Activated naive CD4-positive, alpha-beta T cell treated with anti-CD3 and anti-CD28 coated beads for 36 hours (primary cell): Measurements from ENCODE around the gene PDXK. TPM values are rescaled to one million over a fixed set of nuclear protein-coding genes. Genes with fewer than 3 reads are reported as not detected.

Experiments used
- CTCF ChIA-PET: fragments of 350-600 bp; sonication (Branson Sonifier 250); formaldehyde crosslinking; loops from one replicate; lab custom pipeline; 2021; ENCODE audit warnings: antibody characterized with exemption; lab: Charles Lee
- DNase-seq: peaks from one replicate; pipeline ENCODE4 v3.0.0-alpha.2; 2020
- H3K27ac Mint-ChIP-seq: one replicate; pipeline ENCODE4 v1.8.0; 2021; ENCODE audit warnings: mild to moderate bottlenecking, mixed read lengths
- H3K27me3 Mint-ChIP-seq: one replicate; pipeline ENCODE4 v1.8.0; 2021; ENCODE audit warnings: low read depth, mixed read lengths
- H3K36me3 Mint-ChIP-seq: one replicate; pipeline ENCODE4 v1.8.0; 2021; ENCODE audit warnings: low read depth, mixed read lengths
- H3K4me1 Mint-ChIP-seq: one replicate; pipeline ENCODE4 v1.8.0; 2021; ENCODE audit warnings: low read depth, mixed read lengths
- H3K4me3 Mint-ChIP-seq: one replicate; pipeline ENCODE4 v1.8.0; 2021; ENCODE audit warnings: mild to moderate bottlenecking, moderate library complexity, mixed read lengths
- H3K9me3 Mint-ChIP-seq: one replicate; pipeline ENCODE4 v1.8.0; 2021; ENCODE audit warnings: mixed read lengths
- intact Hi-C: fragments of 100-400 bp; cut with micrococcal nuclease; formaldehyde crosslinking; loops from one replicate; pipeline ENCODE4 v1.15.1; 2023
- total RNA-seq, 2 experiments: library from RNA; stranded (reverse); gene quantifications; one replicate each; pipeline ENCODE4 v1.2.3, GENCODE V29; 2021

Gene PDXK
- total RNA-seq, 2 experiments from 2014 or later, result 125 to 133 TPM

- peaks cover 40% of the 10 kb centered on the region for H3K36me3 Mint-ChIP-seq
- intact Hi-C loops, result no loop called here
- no peaks in the 10 kb centered on the region for H3K27me3 Mint-ChIP-seq
- DNase-seq, result no peak
- H3K9me3 Mint-ChIP-seq, result no peaks in the 10 kb centered on the region
- no peak overlapping the region for H3K27ac Mint-ChIP-seq
- CTCF ChIA-PET, result no interaction called here
- H3K4me3 Mint-ChIP-seq, result no peak overlapping the region
- peaks cover 3% of the 10 kb centered on the region for H3K4me1 Mint-ChIP-seq
These were observed 82.3 kb downstream of the PDXK start for GRCh38 chr21:43801006-43801783.

GRCh38 chr21:43802713-43803313 is 83.9 kb downstream of the PDXK start:
- intact Hi-C loops, result no loop called here
- Mint-ChIP-seq H3K4me3 (no peak overlapping the region), H3K36me3 (peaks cover 28% of the 10 kb centered on the region), H3K27me3 (no peaks in the 10 kb centered on the region), H3K4me1 (peaks cover 3% of the 10 kb centered on the region), H3K9me3 (no peaks in the 10 kb centered on the region), H3K27ac (no peak overlapping the region)
- CTCF ChIA-PET, result no interaction called here
- DNase-seq, result no peak

- Mint-ChIP-seq H3K27me3 (no peaks in the 10 kb centered on the region), H3K27ac (no peak overlapping the region), H3K4me3 (no peak overlapping the region), H3K36me3 (peaks cover 22% of the 10 kb centered on the region), H3K9me3 (no peaks in the 10 kb centered on the region), H3K4me1 (peaks cover 3% of the 10 kb centered on the region)
- intact Hi-C loops, result no loop called here
- no peak for DNase-seq
- CTCF ChIA-PET, result no interaction called here
These were observed 84.8 kb downstream of the PDXK start for GRCh38 chr21:43803558-43804300.

- H3K4me1 Mint-ChIP-seq, result peaks cover 3% of the 10 kb centered on the region
- H3K4me3 Mint-ChIP-seq, result no peak overlapping the region
- CTCF ChIA-PET, result interaction anchor here (0.8 kb wide), 1 partner anchor 269 kb away, joined by 3 read pairs; no protein-coding TSS in a partner anchor
- H3K36me3 Mint-ChIP-seq, result peaks cover 13% of the 10 kb centered on the region
- H3K9me3 Mint-ChIP-seq, result no peaks in the 10 kb centered on the region
- intact Hi-C loops, result no loop called here
- DNase-seq, result peak; percentile 28
- no peaks in the 10 kb centered on the region for H3K27me3 Mint-ChIP-seq
- peak overlapping the region; percentile 68 for H3K27ac Mint-ChIP-seq
These were observed 86.4 kb downstream of the PDXK start for GRCh38 chr21:43805275-43805800.

- CTCF ChIA-PET, result interaction anchor here (0.8 kb wide), 1 partner anchor 268 kb away, joined by 3 read pairs; no protein-coding TSS in a partner anchor
- H3K4me3 Mint-ChIP-seq, result no peak overlapping the region
- intact Hi-C loops, result no loop called here
- DNase-seq, result no peak
- H3K36me3 Mint-ChIP-seq, result peaks cover 8% of the 10 kb centered on the region
- no peaks in the 10 kb centered on the region for H3K9me3 Mint-ChIP-seq
- peaks cover 8% of the 10 kb centered on the region for H3K4me1 Mint-ChIP-seq
- peak overlapping the region; percentile 68 for H3K27ac Mint-ChIP-seq
- H3K27me3 Mint-ChIP-seq, result no peaks in the 10 kb centered on the region
These were observed 87.2 kb downstream of the PDXK start for GRCh38 chr21:43806017-43806710.

- peaks cover 8% of the 10 kb centered on the region for H3K4me1 Mint-ChIP-seq
- H3K4me3 Mint-ChIP-seq, result no peak overlapping the region
- H3K27me3 Mint-ChIP-seq, result no peaks in the 10 kb centered on the region
- intact Hi-C loops, result no loop called here
- DNase-seq, result no peak
- no peak overlapping the region for H3K27ac Mint-ChIP-seq
- CTCF ChIA-PET, result interaction anchor here (0.7 to 1.5 kb wide), 7 partner anchors 19 to 165 kb away, joined by 3 to 7 read pairs (median 3); partner anchors contain the start of gene RRP1
- H3K36me3 Mint-ChIP-seq, result no peaks in the 10 kb centered on the region
- H3K9me3 Mint-ChIP-seq, result no peaks in the 10 kb centered on the region
These were observed 89.4 kb downstream of the PDXK start for GRCh38 chr21:43808367-43808766.

GRCh38 chr21:43808832-43809251 is 89.9 kb downstream of the PDXK start:
- H3K27me3 Mint-ChIP-seq, result no peaks in the 10 kb centered on the region

GRCh38 chr21:43809346-43809799 is 90.4 kb downstream of the PDXK start:
- H3K27me3 Mint-ChIP-seq, result no peaks in the 10 kb centered on the region

More at GRCh38 chr21:43808832-43809251, 89.9 kb downstream of the PDXK start:
- H3K36me3 Mint-ChIP-seq, result no peaks in the 10 kb centered on the region
- no peak overlapping the region for H3K4me3 Mint-ChIP-seq
- H3K9me3 Mint-ChIP-seq, result no peaks in the 10 kb centered on the region
- CTCF ChIA-PET, result interaction anchor here (0.7 to 1.5 kb wide), 7 partner anchors 19 to 165 kb away, joined by 3 to 7 read pairs (median 3); partner anchors contain the start of gene RRP1
- H3K27ac Mint-ChIP-seq, result no peak overlapping the region
- intact Hi-C loops, result no loop called here
- no peak for DNase-seq
- H3K4me1 Mint-ChIP-seq, result peaks cover 8% of the 10 kb centered on the region

GRCh38 chr21:43809853-43810504 is 91.0 kb downstream of the PDXK start:
- Mint-ChIP-seq H3K4me1 (peaks cover 10% of the 10 kb centered on the region), H3K27ac (no peak overlapping the region), H3K9me3 (no peaks in the 10 kb centered on the region), H3K4me3 (no peak overlapping the region), H3K36me3 (no peaks in the 10 kb centered on the region), H3K27me3 (no peaks in the 10 kb centered on the region)
- CTCF ChIA-PET, result interaction anchor here (0.9 to 1.5 kb wide), 7 partner anchors 32 to 137 kb away, joined by 3 to 6 read pairs (median 3); no protein-coding TSS in a partner anchor
- intact Hi-C loops, result loop anchor here (1.0 kb wide), 2 partner anchors 83 to 129 kb away; no protein-coding TSS in a partner anchor
- no peak for DNase-seq

More at GRCh38 chr21:43809346-43809799, 90.4 kb downstream of the PDXK start:
- intact Hi-C loops, result no loop called here
- Mint-ChIP-seq H3K36me3 (no peaks in the 10 kb centered on the region), H3K9me3 (no peaks in the 10 kb centered on the region), H3K4me1 (peaks cover 8% of the 10 kb centered on the region), H3K27ac (no peak overlapping the region), H3K4me3 (no peak overlapping the region)
- DNase-seq, result no peak
- CTCF ChIA-PET, result interaction anchor here (0.9 to 1.5 kb wide), 7 partner anchors 33 to 164 kb away, joined by 3 to 6 read pairs (median 3); no protein-coding TSS in a partner anchor

- no peaks in the 10 kb centered on the region for H3K9me3 Mint-ChIP-seq
- H3K4me3 Mint-ChIP-seq, result no peak overlapping the region
- intact Hi-C loops, result loop anchor here (1.0 kb wide), 3 partner anchors 83 to 165 kb away; no protein-coding TSS in a partner anchor
- DNase-seq, result peak; percentile 95
- H3K27me3 Mint-ChIP-seq, result no peaks in the 10 kb centered on the region
- no peak overlapping the region for H3K27ac Mint-ChIP-seq
- CTCF ChIA-PET, result interaction anchor here (0.7 to 1.4 kb wide), 9 partner anchors 17 to 194 kb away, joined by 3 to 6 read pairs (median 4); no protein-coding TSS in a partner anchor
- H3K36me3 Mint-ChIP-seq, result no peaks in the 10 kb centered on the region
- peaks cover 7% of the 10 kb centered on the region for H3K4me1 Mint-ChIP-seq
These were observed 91.8 kb downstream of the PDXK start for GRCh38 chr21:43810505-43811261.
